ENCODE data around the gene MAMLD1.

MAMLD1 gene

GRCh38 chrX:150355913-150356312, 7.2 kb upstream of the MAMLD1 start:
- no peak for DNase-seq

DNA sequence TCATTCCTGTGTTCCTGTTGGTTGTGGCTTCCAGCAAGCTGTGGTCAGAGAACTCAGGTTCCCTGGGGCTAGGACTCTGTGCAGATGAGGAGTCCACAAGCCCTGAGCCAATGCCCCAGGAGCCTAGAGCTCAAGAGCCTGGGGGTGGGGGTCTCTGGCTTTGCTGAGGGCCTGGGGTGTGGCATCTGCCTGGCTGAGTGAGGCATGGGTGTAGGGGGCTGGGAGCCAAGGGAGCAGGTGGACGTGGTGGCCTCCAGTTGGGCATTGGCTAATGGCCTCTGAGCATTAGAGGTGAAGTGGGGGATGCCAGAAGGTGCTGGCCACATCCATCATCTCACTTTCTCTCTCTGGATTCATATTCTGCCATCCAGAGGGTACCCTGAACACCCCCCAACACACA, 5.3 kb upstream of the MAMLD1 start:
- no peak for DNase-seq

DNA sequence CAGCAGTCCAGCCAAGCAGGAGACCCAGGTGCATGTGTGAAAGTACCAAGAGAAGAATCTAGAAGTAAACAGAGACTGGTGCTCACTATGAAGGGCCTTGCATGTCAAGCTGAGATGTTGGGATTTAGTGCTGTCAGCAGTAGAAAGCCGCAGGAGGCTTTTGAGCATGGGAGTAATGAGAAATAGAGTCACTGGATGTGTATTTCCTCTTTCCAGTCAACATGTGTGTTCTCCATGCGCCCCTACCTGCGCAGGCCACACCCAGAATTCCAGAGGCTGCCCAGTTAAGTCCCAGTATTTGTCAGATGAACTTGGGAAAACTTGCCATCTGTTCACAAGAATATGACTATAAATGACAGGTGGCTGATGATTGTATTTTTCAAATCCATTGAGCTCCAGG, 4.5 kb upstream of the MAMLD1 start:
- no peak for DNase-seq

DNA sequence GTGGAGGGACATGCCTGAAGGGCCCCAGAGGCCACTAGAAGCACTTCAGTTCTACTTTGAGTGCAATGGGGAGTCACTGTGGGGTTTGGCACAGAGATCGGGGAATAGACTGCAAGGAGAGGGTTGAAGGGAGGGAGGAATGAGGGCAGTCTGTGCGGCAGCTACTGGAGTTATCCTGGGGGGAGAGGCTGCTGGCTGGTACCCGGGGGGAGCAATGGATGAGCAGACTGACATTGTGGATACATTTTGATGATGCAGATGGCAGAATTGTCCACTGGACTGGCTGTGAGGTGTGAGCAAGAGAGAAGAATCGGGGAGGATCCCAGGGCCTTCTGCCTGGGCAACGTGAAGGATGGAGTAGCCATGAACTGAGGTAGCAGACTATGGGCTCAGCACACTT, 2.8 kb upstream of the MAMLD1 start:
- DNase-seq, result no peak

- no peak for DNase-seq
These were observed 1.9 kb upstream of the MAMLD1 start for GRCh38 chrX:150361070-150361776.

DNA sequence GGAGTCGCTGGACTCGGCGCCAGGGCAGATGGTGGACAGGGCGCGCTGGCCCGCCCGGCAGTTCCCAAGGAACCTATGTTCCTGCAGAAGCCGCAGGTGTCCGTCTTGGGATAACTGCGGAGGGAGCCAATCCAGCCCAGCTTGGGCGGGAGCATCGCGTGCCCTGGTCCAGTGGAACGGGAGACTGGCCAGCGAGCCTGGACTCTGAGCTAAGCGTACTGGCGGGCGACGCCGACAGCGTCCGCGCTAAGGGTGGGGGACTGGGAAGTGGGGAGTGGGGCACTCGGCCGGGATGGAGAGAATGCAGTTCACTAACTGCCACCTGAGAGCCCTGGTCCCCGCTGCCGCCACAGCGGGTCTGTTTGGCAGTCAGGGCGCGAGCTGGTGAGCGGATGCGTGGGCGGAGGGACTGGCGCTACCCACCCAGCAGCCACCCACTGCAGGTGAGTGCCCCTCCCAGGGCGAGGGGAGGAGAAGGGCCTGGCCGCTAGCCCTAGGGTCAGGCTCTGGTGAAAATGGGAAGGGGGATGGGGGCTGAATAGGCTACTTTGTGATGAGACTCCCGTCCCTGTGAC, 1.3 kb upstream of the MAMLD1 start:
- DNase-seq, result no peak

DNA sequence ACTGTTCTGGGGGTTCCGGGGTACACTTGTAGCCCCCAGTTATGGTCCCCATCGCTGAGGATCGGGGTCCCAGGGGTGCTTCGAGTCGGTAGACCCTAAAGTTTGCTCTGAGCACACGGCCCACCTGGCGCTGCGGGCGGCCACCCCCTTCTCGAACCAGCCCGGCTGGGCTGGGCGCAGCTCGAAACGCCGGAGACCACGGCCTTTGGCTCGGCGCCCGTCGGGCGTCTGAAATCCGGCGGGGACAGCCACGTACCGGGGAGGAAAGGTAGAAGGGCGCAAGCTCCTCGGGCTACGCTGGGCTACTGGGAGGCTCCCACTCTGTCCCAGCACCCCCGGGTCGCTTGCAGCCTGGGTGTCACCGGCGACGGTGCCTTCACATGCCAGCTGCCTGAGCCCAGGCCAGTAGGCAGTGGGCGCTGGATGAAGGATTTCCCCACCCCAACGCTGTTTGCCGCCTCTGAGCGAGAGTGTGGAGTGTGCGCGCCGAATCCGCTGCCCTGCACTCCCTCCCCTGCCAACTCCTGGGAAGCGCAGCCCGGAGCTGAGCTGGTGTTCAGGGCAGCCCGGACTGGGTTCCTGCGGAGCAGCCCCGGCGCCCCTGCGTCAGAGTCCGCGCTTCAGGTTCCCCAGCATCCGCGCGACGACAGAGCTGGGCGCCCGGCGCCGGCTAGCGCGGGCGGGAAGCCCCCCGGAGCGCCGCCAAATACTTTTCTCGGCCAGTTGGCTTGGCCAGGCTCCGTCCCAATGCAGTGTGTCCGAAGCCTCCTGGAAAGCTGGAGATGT, 637 bp downstream of the MAMLD1 start:
- peak in 1 of 2 donors; percentile 13 for DNase-seq

GRCh38 chrX:150364347-150365050, 1.4 kb downstream of the MAMLD1 start:
- peak in 1 of 2 donors; percentile 18 for DNase-seq

DNA sequence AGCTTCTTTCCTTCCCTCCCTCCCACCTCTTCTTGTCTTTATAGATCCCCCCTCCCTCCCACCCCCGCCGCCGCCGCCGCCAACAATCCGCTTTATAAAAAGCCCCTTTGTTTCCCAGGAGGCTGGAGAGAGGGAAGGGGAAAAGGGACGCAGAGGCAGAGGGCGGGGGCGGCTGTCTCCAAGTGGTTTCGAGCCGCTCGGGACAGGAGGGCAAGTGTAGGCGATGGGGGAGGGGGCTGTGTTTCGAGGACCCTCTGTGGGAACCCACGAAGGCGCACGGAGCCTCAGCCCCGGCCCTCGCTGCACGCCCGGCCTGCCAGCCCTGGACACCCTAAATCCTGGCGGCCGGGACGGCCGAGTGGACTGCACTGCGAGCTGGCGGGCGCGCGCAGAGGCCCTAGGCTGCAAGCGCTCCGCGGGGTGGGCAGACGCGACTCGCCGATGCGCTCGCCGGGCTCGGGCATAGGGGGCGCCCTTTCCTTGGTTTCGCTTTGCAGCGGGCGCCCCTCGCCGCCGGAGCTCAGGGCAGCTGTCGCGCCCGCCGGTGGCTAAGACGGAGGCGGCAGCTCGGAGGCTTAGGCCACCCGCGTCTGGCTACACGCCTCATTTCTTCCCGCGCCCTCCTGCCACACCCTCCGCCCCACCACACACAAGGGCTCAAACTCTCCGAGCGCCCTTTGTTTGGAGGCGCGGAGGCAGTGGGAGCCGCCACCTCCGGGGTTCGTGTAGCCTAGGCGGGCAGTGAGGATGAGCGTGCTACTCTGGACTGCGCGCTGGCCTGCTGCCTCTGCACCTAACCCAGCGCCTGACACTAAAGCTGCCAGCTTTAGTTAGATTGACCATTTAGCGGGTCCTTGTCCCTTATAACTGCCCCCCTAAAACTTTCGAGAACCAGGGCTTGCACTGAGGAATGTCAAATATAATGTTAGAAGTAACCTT, 2.2 kb downstream of the MAMLD1 start:
- DNase-seq, result peak; percentile 36 to 62

DNA sequence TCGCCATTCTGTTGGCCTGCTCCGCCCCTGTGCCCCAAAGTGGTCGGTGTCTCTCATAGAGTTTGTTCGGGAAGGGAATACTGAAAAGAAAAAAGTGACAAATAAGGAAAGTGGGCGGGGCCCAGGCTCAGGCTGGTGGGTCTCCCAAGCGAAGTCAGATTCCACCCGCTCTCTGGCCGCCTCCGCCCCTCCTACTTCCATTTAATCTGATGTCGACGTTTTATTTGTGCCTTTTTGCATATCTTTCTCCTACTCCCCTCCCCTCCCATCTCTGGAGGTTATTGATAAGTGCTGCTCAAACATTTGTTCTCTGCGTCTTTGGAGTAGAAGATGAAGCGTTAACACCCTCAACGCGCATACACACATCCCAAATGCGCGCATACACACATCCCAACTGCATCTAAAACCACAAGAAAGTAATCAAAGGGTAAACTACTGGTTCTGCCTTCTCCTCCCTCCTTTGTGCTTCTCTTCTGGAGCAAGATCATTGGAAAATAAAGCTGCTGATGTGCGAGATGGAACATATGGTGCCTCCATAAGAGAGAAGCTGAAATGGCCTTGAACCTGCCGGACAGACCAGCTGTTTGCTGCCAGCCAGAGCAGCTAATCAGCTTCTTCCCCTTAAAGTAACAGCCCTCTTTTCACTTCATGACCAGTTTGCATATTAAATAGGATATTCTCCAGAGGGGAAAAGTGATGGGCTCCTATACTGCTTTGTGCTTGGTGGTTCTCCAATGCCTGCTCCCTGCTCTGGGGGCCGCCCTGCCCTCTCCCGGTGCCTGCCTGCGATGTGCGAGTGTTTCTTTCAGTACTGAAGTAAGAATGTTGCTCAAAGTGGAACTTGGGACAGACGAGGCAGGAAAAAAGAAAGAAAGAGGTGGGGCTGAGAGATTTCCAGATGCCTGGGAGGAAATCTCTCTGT, 3.1 kb downstream of the MAMLD1 start:
- peak in 1 of 2 donors; percentile 24 for DNase-seq

DNA sequence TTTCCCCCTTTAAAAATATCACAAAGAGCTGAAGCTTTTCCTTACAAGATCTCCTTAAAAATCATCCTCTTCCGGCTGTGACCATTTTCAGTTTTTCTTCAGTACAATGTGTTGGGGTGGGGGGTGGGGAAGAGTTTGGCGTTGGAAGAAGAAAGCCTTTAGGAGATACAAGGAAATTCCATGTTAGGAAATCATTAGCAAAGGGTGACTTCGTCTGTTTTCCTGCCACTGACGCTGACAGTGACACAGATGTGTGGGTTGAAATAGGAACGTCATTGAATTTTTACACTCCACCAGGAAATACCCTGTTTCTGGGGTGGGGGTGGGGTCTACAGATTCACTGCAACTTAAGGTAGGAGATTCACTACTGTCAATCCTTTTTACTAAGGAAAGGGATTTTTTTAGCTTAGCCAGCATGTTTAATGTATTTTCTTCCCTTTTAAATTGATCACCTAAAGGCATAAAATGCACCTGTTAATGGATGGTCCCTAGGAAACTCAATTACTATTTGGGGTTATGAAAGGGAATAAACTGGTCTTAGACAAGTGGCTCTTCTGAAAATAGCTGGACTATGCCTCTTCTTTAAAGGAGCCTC, 3.9 kb downstream of the MAMLD1 start:
- DNase-seq, result peak in 1 of 2 donors; percentile 39

DNA sequence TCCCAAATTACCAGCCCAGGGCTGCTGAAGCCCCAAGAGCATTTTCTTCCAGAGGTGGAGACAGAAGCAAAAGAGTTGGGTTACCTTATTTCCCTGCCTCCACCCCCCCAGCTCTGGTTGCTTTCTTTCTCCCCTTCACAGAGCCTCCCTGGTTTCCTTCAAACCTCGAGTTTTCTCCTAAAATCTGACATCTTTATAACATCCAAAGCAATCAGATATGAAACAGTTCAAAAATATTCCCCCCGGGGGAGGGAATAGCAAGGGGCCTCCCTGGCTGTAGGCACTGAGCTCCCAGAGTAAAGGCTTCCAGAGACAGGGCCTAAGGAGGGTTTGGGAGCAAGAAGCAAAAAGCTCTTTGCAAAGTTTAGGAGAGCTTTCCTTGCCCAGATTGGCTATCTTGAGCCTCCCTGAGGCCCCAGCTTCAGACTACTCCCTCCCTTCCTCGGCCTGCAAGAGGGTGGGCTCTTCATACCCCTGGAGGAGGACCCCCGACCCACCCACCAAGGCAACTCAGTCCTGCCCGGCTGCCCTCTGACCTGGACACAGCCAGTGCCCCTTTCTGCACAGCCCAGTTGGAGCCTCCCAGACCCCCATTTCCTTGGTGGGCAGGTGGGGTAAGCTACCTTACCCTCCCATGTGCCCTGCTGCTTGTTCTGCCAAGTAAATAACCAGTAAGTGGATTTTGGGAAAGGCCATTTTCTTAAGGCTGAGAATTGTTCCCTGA, 7.6 kb downstream of the MAMLD1 start:
- DNase-seq, result no peak

DNA sequence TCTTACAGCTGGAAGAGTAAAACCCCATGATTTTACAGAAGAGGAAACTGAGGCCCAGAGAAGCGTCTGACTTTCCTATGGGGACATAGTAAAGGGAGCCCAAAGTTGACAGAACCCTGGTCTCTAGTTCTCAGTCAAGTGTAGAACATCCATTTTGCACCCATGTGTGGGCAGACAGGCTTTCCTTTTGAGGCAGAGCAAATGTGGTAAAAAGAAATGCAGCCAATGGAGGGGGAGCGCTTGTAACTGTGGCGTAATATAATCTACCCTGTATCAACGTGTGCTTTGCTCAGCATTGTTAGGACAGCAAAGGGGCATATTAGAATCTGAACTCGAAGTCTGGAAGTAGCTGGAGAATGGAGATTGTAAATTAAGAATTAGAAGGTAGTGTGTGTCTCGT, 8.8 kb downstream of the MAMLD1 start:
- DNase-seq, result no peak

DNA sequence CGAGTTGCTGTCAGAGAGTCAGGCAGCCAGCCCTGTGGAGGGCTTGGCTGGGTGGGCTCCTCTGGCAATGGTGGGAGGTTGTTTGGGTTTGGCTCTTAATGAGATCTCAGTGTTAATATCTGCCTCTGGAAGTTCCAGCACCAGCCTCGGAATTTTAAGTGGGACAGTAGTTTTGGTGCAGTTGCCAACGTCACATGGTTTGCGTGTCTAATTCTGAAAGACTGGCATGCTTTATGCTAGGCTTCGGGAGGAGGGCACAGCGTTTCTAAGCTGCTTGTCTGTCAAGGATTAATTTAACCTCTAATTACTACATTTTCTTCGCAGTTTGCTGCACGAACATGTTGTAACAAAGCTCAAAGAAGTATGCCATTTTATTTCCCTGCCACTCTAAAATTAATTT, 9.2 kb downstream of the MAMLD1 start:
- no peak for DNase-seq

GRCh38 chrX:150372756-150373155, 9.6 kb downstream of the MAMLD1 start:
- no peak for DNase-seq

GRCh38 chrX:150375243-150375770, 12.2 kb downstream of the MAMLD1 start:
- DNase-seq, result no peak

GRCh38 chrX:150377005-150377404, 13.9 kb downstream of the MAMLD1 start:
- no peak for DNase-seq

- no peak for DNase-seq
These were observed 41.9 kb downstream of the MAMLD1 start for GRCh38 chrX:150405006-150405405.

DNA sequence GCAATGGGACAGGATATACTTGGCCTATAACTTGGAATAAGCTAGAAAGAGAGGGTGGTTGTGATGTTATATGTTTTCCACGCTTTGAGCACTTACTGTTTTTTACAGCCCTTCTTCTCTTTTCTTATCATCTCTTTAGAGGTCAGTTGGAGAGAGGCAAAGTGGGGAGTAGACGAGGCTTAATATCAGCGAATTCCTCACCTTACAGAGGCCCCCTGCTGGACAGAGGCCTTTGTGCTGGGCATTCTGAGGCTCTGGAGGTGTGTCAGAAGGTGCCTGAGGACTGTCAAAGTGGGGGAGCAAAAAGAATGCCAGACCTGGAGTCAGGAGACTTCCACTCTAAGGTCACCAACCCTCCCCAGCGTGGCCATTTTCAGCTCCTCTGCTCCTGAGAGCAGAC, 42.5 kb downstream of the MAMLD1 start:
- no peak for DNase-seq

DNA sequence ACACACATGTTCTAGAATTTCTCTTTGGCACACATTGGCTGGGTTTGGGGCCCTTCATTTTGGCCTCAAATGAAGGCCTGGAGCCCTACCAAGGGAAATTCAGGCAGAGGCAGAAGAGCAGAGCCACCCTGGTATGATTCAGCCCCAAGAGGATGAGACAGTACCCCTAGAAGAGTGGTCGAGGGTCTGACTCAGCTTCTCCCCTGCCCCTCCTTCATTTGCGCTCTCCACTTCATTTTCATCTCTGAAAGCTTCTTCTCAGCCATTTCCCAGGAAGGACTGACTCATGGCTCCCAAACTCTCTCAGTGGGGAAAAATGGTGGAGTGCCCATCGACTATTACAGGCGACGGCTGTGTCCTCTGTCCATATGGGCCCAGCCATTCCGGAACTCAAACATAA, 43.5 kb downstream of the MAMLD1 start:
- no peak for DNase-seq
